GM15510 (cell line): ENCODE measurements around the gene SEC14L2.
A peak's percentile ranks its signal among the peaks of the same experiment; 100 is the strongest.

Experiments used
- POLR2A ChIP-seq: IDR thresholded peaks from 3 replicates; pipeline ENCODE4 v1.6.1; 2011; ENCODE audit warnings: borderline replicate concordance; ENCODE audit not compliant: insufficient read length; ENCODE audit errors: extremely low read depth

The SEC14L2 gene

DNA sequence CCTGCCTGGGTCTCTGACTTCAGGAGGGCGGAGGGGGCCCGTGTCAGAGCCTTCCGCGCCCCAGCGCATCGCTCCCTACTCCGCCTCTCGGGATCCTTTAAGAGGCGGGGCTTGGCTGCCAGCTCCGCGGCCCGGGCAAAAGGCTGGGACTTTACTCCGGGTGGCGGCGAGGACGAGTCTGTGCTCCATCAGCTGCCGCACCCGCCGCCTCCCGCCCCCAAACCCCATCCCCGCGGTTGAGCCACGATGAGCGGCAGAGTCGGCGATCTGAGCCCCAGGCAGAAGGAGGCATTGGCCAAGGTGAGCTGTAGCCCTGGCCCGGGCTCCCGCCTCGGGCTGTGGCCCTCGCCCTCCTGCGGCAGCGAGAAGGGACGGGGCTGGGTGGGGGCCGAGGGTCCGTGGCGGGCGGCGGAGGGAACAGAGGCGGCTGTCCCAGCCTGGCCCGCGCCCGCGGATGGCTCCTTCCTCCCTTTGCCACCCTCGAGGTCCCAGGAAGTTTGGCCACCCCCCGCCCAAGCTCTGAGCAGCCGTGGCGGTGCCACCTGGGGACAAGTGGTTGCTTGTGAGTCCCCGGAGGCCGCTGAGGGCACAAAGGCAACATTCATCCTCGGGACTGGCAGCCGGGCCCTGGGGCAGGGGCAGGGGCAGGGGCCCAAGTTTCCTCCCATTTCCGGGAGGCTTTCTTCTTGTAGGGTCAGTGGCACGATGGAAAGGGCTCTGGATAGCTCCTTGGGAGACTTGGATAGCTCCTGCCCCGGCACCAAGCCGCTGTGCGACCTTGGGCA is at the start of gene SEC14L2:
Gene SEC14L2 (plus strand): TSS at position 148 of the 785 bp plus-strand sequence. CDS start 99 bp downstream, at position 247.
- no peak for TF ChIP-seq POLR2A

DNA sequence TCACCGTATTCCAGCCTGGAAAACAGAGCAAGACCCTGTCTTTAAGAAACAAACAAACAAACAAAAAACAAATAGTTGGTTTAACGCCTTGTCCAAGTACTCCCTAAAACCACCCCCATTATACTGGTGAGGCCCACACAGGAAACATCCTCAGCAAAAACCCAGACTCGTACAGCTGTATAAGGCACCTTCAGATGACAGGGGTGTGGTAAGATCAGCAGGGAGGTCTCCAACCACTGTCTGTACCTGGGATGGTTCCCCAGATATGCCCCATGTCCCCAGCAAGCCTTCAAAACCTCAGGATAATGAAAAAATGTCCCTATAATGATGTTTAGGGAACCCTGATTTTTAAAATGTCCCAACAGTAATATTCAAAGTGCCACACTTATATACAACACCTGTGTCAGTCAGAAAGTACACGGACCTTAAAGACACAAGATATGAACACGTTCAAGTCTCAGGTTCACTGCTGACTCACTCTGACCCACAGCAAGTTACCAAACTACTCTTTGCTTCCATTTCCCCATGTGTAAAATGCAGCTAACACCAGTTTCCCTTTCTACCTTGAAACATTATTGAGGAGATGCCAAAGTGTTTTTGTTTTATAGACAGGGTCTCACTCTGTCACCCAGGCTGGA is 49.4 kb upstream of the SEC14L2 start:
- no peak for TF ChIP-seq POLR2A

DNA sequence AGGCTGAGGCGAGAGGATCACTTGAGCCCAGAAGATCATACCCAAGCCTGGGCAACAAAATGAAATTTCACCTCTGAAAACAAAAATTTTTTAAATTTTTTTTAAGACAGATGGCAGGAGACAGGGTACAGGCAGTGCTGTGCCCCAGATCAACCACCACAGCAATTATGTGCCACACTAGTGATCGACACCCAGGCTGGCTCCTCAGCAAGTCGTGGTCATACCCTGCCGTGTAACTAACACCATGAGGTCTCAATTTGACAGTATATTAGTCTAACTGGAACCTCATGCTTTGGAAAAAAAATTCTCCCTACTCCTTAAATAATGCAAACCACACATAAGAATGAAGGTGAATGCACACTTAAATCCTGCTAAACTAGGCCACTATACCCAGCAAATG is 48.4 kb upstream of the SEC14L2 start:
- no peak for TF ChIP-seq POLR2A

DNA sequence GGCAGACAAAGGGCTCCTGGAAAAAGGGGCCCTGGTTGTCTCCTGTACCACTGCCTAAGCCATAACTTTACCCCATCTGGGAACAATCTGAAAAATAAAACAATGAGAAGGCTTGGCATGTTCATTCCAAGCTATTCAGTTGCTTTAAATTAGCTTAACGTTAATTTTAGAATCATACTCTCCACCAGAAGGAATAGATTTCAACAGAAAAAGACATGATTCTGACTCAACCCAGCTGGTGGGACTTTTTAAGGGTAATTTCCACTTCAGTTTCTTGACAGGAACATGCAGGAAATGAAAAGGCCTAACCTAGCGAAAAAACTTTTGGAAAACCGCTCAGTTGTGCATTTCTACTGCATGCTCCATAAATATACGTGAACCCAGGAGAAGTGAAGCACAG is 48.0 kb upstream of the SEC14L2 start:
- no peak for TF ChIP-seq POLR2A

DNA sequence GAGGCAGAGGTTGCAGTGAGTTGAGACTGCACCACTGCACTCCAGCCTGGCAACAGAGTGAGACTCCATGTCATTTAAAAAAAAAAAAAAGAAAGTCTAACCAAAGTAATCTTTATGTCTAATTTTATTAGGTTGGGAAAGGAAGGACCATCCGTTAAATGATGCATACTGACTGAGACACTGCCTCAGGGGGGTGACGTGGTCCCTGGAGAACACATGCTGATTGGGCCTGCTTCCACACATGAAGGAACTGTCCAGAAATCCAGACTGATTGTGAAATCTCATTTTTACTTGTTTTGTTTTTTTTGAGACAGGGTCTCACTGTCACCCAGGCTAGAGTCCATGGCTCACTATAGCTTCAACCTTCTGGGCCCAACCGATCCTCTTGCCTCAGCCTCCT is 45.6 kb upstream of the SEC14L2 start:
- TF ChIP-seq POLR2A = no peak

DNA sequence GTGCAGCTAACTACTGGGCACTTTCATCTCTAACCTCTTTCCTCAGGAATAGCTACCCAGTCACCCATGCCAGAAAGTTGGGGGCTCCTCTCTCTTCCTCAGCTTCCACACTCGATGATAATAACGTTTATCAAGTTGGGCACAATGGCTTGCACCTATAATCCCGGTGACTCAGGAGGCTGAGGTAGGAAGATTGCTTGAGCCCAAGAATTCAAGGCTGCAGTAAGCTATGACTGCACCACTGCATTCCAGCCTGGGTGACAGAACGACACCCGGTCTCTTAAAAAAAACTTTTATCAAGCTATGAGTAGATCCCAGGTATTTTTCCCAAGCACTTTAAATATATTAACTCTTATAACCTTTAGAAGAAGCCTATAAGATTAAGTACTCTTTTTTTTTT is 42.2 kb upstream of the SEC14L2 start:
- no peak for TF ChIP-seq POLR2A

DNA sequence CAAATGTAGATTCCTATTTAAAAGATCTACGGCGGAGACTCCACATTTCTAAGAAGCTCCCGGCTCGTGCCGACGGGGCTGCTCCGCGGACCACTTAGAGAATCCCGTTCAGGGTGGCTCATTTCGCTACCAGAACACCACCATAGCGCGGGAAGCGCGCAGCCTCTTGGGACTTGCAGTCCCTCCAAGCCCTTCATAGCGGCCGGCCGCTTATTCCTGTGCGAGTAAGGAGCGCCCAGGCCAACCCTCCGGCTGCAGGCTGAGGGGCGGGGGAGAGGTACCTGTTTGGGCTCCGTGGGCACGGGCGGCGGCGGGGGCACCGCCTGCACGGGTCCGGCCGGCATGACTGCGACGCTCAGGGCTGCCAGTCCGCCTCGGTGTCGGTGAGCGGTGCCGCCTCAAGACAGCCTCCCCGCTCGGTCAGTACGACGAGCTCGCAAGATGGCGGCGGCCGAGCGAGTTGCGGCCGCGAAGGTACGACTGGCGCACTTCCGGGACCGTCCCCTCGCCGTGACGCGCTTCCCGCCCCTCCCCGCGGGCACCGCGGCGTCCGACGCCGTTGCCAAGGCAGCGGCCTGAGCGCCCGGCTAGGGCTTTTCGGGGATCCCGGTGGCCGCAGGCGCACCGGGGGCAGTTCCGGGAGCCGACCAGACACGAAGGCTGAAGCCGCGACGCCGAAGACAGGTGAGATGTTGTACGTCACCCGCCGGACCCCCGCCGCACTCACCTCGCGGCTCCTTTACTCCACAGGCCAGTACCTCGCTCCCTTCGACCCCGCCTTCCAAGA is 40.2 kb upstream of the SEC14L2 start, which contains the start of the genes CCDC157 and SF3A1:
Gene CCDC157 (plus strand): TSS at position 559 of the 787 bp plus-strand sequence. CDS start 8,994 bp downstream, outside the sequence.
Gene SF3A1 (minus strand): TSS at position 446 of the 787 bp plus-strand sequence. CDS start 102 bp downstream, at position 344.
- TF ChIP-seq POLR2A = peak; percentile 94

DNA sequence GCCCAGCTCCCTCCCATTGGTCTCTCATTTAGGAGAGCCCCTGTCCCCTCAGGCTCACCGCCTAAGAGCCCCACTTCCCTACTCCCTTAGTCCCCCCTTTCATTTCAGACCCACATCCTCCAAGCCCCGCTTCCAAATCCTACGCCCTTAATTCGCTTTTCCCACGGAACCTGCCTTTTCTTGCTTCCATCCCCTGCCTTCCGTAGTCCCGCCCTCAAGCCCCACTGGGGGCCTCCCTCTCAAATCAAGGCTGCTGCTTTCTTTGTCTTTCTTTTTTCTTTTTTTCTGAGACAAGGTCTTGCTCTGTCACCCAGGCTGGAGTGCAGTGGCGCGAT is 39.6 kb upstream of the SEC14L2 start:
- no peak for TF ChIP-seq POLR2A

DNA sequence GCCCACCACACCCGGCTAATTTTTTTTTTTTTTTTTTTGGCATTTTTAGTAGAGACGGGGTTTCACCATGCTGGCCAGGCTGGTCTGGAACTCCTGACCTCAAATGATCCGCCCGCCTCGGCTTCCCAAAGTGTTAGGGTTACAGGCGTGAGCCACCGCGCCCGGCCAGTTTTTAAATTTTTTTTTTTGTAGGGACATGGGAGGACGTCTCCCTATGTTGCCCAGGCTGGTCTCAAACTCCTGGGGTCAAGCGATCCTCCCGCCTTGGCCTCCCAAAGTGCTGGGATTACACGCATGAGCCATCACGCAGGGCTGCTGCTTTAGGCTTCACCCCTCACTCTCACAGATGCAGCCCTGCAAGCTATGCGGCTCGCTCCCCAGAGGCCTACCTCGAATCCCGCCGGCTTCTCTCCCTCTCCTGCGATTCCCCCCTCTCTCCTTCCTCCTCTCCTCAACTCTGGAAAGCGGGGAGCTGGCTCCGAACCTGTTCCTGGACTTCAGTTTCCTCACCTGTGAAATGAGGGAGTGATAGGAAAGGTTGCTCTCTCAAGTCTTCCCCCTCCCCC is 39.1 kb upstream of the SEC14L2 start:
- TF ChIP-seq POLR2A = no peak

DNA sequence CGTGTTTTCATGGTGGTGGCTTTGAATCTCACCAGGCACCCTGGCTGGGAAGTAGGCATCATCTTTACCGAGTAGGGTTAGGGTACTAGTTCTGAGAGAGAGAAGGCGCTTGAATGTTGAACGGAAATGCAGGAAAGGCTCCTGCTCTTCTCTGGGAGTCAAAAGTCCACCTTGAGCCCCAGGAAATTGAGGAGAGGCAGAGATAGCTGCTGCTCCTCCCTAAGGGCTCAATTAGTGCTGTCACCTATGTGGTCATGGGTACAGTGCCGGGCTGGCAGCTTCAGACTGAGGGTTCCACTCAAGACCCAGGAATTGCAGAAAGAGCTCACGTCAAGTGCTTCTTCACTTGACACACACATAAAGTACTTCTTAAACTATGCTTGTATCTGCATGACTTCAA is 38.3 kb upstream of the SEC14L2 start:
- TF ChIP-seq POLR2A = no peak

DNA sequence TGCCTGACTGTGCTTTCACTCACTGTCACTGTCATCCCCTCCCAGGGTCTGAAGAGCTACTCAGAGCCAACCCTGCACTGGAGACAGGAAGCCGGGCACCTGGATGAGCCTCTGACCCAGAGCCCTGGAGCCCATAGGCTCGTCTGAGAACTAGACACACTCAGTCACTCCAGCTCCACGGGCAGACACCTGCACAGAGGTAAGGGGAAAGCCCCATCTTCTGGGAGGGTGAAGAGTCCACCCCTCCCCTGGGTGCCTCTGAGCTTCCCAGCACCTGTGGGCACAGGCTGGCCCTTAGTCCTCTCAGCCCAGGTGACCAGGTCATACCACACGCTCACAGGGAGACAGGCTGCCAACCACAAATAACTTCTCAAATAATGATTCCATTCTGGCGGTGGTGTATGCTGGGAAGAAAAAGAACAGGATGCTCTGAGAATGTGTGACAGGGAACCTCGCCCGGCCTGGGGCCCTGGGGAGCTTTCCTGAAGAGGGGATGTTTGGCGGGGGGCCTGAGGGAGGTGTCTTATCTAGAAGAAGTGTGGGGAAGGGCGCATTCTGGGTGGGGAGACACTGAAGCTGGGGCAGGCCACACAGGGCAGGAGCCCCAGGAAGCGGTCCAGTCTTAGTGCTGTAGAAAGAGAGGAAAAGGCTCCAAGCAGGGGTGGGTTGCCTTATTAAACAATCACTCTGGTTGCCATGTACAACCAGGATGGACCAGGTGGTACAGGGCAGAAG is 34.7 kb upstream of the SEC14L2 start:
- no peak for TF ChIP-seq POLR2A

DNA sequence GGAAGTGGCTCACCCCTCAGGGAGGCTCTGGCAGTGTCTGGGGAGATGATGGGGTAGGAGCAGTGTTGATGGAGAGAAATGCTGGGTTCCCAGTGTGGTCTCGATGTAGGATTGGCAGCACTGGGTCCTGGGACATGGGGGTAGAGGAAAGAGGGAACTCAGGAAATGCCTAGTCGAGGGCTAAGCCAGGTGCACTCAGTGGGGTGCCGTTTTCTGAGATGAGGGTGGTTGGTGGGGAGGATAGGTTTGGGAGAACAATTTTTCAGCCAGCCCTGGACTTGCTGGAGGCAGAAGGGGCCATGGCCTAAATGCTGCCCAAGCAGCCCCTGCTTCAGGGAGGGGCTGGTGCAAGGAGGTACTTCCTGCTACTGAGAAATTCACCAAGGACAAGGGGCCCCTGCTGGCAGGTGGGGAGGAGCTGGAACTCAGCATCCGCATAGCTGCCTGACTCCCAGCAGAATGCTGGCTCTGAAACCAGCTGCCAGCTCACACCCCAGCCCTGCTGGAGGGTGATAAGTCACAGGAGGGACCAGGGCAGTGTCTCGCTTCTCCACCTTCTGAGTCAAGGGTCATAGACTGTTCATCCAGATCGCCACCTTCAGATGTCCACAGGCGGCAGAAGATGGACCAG is 34.1 kb upstream of the SEC14L2 start:
- no peak for TF ChIP-seq POLR2A

DNA sequence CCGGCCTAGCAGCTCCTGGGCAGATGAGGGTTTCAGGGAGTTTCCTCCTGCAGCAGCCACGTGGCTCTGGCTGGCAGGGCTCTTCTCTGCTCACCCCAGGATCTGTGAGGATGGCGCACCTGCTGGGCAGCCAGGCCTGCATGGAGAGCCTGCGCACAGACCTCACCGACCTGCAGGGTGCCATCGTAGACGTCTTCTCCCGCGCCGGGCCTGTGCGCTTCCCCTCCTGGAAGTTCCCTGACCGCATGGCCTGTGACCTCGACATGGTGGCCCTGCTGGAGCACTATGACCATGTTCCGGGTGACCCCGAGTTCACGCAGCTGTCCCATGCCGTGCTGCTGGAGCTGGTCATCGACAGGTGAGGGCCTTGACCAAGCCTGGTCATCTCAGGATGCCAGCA is 30.9 kb upstream of the SEC14L2 start:
- no peak for TF ChIP-seq POLR2A

DNA sequence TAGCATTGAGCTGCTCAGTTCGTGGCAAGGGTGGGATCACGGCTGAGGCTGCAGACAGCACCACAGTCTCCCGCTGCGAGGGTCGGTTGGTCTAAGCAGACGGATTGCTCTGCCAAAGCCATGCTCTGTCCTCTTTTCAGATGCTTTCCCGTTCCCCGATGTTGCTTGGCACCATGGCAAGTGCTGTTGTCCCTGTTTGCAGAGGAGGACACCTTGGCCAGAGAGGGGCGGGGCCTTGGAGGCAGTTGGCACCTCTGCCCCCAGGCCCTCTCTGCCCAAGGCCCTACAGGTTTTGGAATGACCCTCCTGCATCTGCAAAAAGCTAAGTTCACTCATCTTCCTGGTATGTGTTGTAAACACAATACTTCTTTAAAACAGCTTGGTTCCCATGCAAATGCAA is 28.4 kb upstream of the SEC14L2 start:
- TF ChIP-seq POLR2A = no peak
